Left lung (tissue), 10 donors: Measurements from ENCODE around the gene SPSB1. TPM values are rescaled to one million over a fixed set of nuclear protein-coding genes. Genes with fewer than 3 reads are reported as not detected.

Experiments used
- ATAC-seq: fragments of 200-7000 bp; cut with Tn5 transposase; one replicate; pipeline ENCODE4 v1.9.1; 2020; ENCODE audit warnings: moderate library complexity
- DNase-seq, 4 donors: peaks; one replicate each; pipeline ENCODE4 v3.0.0-alpha.2; 2013 to 2020
- H3K27ac ChIP-seq, 2 donors: fragments of 200-600 bp; sonication (generic) in 1 of 2; one replicate each; pipeline versions ENCODE4 v1.5.0 to v1.8.0; 2020 to 2021
- H3K27me3 ChIP-seq, 2 donors: fragments of 200-600 bp; sonication (generic) in 1 of 2; one replicate each; pipeline versions ENCODE4 v1.5.0 to v1.8.0; 2020 to 2021
- H3K36me3 ChIP-seq, 2 donors: fragments of 200-600 bp; sonication (generic) in 1 of 2; one replicate each; pipeline versions ENCODE4 v1.5.0 to v1.8.0; 2020 to 2021
- H3K4me1 ChIP-seq, 2 donors: fragments of 200-600 bp; one replicate each; pipeline ENCODE4 v1.8.0; 2021
- H3K4me3 ChIP-seq, 2 donors: fragments of 200-600 bp; sonication (generic) in 1 of 2; one replicate each; pipeline versions ENCODE4 v1.5.0 to v1.8.0; 2020 to 2021; ENCODE audit warnings: mild to moderate bottlenecking in 1 of 2
- H3K9me3 ChIP-seq, 2 donors: fragments of 200-600 bp; sonication (generic) in 1 of 2; one replicate each; pipeline versions ENCODE4 v1.5.0 to v1.8.0; 2020 to 2021
- intact Hi-C, 2 donors: fragments of 100-400 bp; cut with DNase I; formaldehyde crosslinking; loops; one replicate each; pipeline versions ENCODE4 v1.11.2 to v1.14.2; 2022
- polyA plus RNA-seq, 6 donors: library from polyadenylated mRNA; unstranded; fragments of 120-200 nt; gene quantifications; one replicate each; pipeline ENCODE4 v1.2.1, GENCODE V29; 2013; ENCODE audit not compliant: insufficient read length in 6 of 6
- total RNA-seq, 2 donors: library from RNA; stranded (reverse); fragmentation: NEBNext Ultra II Directional; extraction: Animal tissue kit (Norgen Biotek cat#: 25700); gene quantifications; one replicate each; pipeline ENCODE4 v1.2.1, GENCODE V29; 2021
- TF ChIP-seq, protein P1 (sequence below), 2 donors: fragments of 200-600 bp; sonication (generic) in 1 of 2; IDR thresholded peaks; one replicate each; pipeline versions ENCODE4 v1.5.0 to v1.8.0; 2021; ENCODE audit warnings: antibody characterized with exemption in 2 of 2
- donor health status: DM: no; HTN: yes; CAD: no.
- donor health status: DM: no; HTN: no; CAD: no.

The SPSB1 gene
- total and polyA plus RNA-seq, 8 donors = 6.1 to 39.4 (median 7.9) TPM

DNA sequence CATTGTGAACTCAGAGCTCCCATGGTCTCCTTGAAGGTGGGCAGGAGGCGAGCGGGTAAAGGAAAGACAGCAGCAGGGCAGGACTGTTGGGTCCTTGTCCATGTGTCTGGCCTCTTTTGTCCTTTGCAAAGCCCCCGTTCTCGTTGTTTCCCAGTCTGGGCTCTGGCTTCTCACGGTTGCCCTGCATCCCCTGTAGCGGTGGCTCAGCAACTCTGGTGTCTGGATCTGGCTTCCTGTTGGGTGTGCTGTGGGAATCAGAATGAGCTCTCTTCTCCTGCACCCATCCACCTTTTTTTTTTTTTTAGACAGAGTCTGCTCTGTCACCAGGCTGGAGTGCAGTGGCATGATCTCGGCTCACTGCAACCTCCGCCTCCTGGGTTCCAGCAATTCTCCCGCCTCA is 47.0 kb upstream of the SPSB1 start:
- H3K27me3 ChIP-seq = no peaks in the 10 kb centered on the region
- H3K36me3 ChIP-seq = peaks cover 0 to 43% of the 10 kb centered on the region in 2 donors
- TF ChIP-seq, protein P1, sequence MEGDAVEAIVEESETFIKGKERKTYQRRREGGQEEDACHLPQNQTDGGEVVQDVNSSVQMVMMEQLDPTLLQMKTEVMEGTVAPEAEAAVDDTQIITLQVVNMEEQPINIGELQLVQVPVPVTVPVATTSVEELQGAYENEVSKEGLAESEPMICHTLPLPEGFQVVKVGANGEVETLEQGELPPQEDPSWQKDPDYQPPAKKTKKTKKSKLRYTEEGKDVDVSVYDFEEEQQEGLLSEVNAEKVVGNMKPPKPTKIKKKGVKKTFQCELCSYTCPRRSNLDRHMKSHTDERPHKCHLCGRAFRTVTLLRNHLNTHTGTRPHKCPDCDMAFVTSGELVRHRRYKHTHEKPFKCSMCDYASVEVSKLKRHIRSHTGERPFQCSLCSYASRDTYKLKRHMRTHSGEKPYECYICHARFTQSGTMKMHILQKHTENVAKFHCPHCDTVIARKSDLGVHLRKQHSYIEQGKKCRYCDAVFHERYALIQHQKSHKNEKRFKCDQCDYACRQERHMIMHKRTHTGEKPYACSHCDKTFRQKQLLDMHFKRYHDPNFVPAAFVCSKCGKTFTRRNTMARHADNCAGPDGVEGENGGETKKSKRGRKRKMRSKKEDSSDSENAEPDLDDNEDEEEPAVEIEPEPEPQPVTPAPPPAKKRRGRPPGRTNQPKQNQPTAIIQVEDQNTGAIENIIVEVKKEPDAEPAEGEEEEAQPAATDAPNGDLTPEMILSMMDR (IDR thresholded peaks at IDR 0.05) = no peak
- intact Hi-C loops = no loop called here
- no peaks in the 10 kb centered on the region for H3K9me3 ChIP-seq
- DNase-seq (no peak), ATAC-seq (no peak)
- peaks cover 20 to 68% of the 10 kb centered on the region in 2 donors for H3K4me1 ChIP-seq
- no peak overlapping the region for H3K4me3 ChIP-seq
- peak overlapping the region in 1 of 2 donors; percentile 85 for H3K27ac ChIP-seq

DNA sequence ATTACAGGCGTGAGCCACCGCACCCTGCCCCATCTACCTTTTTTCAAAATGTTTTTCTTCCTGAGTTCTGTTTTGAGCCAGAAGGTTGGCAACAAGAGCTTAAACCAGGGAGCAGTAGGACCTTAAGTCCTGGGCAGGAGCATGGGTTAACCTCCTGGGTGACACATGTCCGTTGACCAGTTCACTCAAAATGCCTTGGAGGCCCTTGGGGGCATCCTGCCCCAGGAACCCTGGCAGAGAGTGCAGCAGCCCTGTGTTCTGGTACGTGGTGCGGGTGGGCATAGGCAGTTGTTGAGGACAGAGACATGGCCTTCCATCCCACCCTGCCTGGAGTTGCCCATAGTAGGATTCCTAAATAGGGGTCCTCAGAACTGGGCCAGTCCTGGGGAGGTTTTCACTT is 46.5 kb upstream of the SPSB1 start:
- peaks cover 0 to 43% of the 10 kb centered on the region in 2 donors for H3K36me3 ChIP-seq
- no peak overlapping the region for H3K27ac ChIP-seq
- no peaks in the 10 kb centered on the region for H3K9me3 ChIP-seq
- intact Hi-C loops = no loop called here
- ATAC-seq (no peak), DNase-seq (no peak)
- H3K27me3 ChIP-seq = no peaks in the 10 kb centered on the region
- no peak overlapping the region for H3K4me3 ChIP-seq
- TF ChIP-seq, protein P1 (IDR thresholded peaks at IDR 0.05) = no peak
- peaks cover 25 to 68% of the 10 kb centered on the region in 2 donors for H3K4me1 ChIP-seq

DNA sequence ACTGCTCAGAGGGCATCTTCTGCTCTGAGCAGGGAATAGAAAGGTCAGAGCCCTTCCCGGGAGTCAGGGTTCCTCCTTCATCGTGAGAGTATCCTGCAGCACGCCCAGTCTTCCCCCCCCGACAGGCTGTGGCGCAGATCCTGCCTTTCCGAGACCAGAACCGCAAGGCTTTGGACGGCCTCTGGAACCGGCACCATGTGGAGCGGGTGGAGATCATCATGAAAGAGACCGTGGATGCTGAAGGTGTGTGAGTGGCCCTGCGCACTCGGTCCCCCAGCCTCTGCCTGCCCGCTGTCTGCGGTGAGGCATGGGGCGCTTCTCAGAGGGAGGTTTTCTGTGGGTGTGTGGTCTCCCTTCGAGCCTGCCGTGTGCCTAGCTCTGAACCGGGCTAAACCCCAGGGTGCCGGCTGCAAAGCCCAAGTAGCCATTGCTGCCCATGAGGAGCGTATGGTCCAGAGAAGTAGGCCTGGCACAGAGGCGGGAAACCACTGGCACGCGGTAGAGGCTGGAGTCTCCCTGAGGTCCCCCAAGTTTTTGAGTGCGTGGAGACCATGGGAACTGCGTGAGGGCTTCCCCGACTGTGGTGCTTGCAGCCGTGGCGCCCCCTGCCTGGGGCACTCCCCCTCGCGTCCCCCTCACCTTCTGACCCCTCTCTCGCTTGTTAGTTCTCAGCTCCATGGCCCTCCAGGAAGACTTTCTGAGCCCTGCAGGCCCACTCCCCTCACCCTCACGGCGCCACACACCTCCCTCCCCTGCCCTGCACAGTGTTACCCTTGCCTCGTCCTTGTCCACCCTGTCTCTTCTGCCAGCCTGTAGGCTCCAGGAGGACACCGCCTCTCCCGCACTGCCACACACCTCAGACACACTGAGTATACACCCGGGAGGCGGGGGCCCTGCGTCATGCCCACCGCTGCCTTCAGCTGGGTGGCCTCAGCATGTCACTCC is 45.6 kb upstream of the SPSB1 start:
- TF ChIP-seq, protein P1 (IDR thresholded peaks at IDR 0.05) = no peak
- intact Hi-C loops = no loop called here
- ATAC-seq = no peak
- H3K9me3 ChIP-seq = no peaks in the 10 kb centered on the region
- peak in 1 of 4 donors; percentile 58 for DNase-seq
- no peak overlapping the region for H3K27ac ChIP-seq
- no peaks in the 10 kb centered on the region for H3K27me3 ChIP-seq
- peaks cover 0 to 43% of the 10 kb centered on the region in 2 donors for H3K36me3 ChIP-seq
- H3K4me1 ChIP-seq = peaks cover 25 to 64% of the 10 kb centered on the region in 2 donors
- H3K4me3 ChIP-seq = no peak overlapping the region

DNA sequence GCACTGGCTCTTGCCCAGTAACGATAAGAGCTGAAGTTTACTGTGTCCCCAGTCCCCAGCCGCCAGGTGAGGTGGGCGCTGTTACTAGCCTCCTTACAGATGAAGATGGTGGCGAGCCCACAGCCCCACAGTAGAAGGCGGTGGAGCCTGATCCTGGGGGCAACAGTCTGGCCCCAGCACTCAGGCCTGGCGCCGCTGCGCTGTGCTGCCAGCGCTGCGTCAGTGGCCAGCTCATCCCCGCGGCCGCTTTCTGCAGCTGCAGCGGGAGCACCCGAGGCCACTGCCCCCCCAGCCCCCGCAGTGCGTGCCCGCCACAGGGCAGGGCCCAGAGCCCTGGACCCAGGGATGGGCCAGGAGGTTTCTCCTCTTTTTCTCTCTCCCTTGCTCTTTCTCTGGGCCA is 44.8 kb upstream of the SPSB1 start:
- TF ChIP-seq, protein P1 (IDR thresholded peaks at IDR 0.05) = no peak
- peaks cover 18 to 57% of the 10 kb centered on the region in 2 donors for H3K4me1 ChIP-seq

More for the DNA sequence above, 44.8 kb upstream of the SPSB1 start:
- intact Hi-C loops = no loop called here
- Histone ChIP-seq H3K9me3 (no peaks in the 10 kb centered on the region), H3K4me3 (no peak overlapping the region), H3K27me3 (no peaks in the 10 kb centered on the region), H3K36me3 (peaks cover 0 to 43% of the 10 kb centered on the region in 2 donors), H3K27ac (no peak overlapping the region)
- peak in 1 of 4 donors; percentile 69 for DNase-seq
- ATAC-seq = no peak
